Measurements from ENCODE around the gene C3orf22.
"Not testable (repeated sequence)": the region's sequence is repeated elsewhere in the genome, so short reads cannot be mapped to it uniquely, and the experiment has no call there.

C3orf22 gene

GRCh38 chr3:126542340-126543241, 16.1 kb downstream of the C3orf22 start:
- DNase-seq, result no peak

- DNase-seq, result no peak
These were observed 16.9 kb downstream of the C3orf22 start for GRCh38 chr3:126541628-126542339.

DNA sequence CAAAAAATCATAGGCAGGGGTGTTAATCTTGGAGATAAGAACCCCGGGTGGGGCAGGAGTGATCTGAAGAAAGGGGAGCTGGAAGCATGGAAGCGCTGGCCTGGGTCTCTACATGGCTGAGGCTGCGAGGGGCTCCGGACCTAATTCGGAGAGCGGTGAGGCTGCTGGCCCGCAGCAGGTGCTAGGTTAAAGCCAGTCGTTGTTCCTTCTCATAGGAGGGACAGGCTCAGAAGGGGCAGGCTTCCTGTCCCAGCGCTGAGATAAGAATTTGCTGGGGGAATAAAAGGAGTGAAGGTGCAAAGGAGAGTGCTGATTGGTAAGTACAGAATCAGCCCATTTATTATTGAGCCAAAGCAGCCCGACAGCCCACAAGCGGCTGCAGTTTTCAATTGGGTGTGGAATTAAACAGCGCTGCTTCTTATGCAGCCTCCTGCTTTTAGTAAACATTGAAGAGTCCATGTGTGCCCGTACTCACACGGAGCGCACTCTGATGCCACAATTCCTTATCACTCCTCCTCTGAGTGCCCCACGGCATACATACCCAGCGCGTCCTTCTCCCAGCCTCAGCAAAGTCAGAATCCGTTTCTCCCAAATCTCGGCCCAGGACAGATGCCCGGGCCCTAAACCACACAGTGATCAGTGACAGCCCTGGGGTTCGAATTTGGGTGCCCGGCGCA, 17.6 kb downstream of the C3orf22 start:
- no peak for DNase-seq

DNA sequence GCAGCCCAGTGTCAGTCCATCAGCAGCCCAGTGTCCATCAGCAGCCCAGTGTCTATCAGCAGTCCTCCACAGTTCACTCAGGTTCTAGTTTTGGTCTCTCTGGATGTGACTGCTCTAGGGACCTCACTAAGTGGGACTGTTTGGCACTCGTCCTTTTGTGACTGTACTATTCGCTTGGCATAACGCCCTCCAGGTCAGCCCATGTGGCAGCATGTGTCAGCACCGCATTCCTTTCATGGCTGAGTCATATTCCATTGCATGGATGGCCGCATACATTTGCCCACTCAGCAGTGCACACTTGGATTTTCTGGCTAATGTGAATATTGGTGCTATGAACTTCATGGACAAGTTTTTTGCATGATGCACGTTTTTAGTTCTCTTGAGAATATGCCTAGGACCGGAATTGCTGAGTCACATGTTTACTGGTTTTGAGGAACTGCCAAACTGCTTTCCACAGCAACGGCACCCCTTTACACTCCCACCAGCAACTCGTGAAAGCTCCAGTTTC, 18.3 kb downstream of the C3orf22 start:
- DNase-seq, result peak; percentile 64

- DNase-seq, result no peak
These were observed 19.0 kb downstream of the C3orf22 start for GRCh38 chr3:126539558-126540250.

GRCh38 chr3:126538966-126539365, 19.8 kb downstream of the C3orf22 start:
- DNase-seq, result no peak

GRCh38 chr3:126538316-126538715, 20.4 kb downstream of the C3orf22 start:
- no peak for DNase-seq

- DNase-seq, result no peak
These were observed 20.9 kb downstream of the C3orf22 start for GRCh38 chr3:126537730-126538281.

- no peak for DNase-seq
These were observed 21.5 kb downstream of the C3orf22 start for GRCh38 chr3:126537116-126537729.

- DNase-seq, result no peak
These were observed 22.6 kb downstream of the C3orf22 start for GRCh38 chr3:126536126-126536525.

GRCh38 chr3:126535636-126536035, 23.1 kb downstream of the C3orf22 start:
- DNase-seq, result no peak

DNA sequence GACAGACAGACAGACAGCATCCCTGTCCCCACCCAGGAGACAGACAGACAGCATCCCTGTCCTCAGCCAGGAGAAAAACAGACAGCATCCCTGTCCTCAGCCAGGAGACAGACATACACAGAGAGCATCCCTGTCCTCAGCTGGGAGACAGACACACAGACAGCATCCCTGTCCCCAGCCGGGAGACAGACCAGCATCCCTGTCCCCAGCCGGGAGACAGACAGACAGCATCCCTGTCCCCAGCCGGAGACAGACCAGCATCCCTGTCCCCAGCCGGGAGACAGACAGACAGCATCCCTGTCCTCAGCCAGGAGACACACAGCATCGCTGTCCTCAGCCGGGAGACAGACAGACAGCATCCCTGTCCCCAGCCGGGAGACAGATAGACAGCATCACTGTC, 24.0 kb downstream of the C3orf22 start:
- DNase-seq, result not testable (repeated sequence)

DNA sequence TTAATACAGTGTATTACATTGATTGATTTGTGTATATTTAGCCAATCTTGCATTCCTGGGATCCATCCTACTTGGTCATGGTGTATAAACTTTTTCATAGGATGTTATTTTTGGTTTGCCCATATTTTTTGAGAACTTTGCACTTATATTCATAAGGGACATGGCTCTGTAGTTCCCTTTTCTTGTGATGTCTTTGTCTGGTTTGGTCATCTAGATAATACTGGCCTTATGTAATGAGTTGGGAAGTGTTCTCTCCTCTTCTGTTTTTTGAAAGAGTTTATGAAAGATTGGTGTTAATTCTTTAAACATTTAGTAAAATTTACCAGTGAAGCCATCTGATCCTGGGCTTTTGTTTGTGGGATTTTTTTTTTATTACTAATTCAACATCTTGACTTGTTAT, 25.2 kb downstream of the C3orf22 start:
- DNase-seq, result no peak

DNA sequence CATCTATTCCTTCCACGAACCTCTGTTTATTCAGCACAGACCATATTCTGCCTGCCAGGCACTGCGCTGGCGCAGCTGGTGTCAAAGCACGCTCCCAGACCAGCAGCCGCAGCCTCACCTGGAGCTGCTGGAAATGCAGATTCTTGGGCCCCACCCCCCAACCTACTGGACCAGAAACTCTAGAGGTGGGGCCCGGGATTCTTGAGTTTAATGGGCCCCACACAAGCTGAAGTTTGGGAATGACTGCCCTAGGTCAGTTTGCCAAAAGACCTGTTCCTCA, 27.7 kb downstream of the C3orf22 start:
- no peak for DNase-seq

DNA sequence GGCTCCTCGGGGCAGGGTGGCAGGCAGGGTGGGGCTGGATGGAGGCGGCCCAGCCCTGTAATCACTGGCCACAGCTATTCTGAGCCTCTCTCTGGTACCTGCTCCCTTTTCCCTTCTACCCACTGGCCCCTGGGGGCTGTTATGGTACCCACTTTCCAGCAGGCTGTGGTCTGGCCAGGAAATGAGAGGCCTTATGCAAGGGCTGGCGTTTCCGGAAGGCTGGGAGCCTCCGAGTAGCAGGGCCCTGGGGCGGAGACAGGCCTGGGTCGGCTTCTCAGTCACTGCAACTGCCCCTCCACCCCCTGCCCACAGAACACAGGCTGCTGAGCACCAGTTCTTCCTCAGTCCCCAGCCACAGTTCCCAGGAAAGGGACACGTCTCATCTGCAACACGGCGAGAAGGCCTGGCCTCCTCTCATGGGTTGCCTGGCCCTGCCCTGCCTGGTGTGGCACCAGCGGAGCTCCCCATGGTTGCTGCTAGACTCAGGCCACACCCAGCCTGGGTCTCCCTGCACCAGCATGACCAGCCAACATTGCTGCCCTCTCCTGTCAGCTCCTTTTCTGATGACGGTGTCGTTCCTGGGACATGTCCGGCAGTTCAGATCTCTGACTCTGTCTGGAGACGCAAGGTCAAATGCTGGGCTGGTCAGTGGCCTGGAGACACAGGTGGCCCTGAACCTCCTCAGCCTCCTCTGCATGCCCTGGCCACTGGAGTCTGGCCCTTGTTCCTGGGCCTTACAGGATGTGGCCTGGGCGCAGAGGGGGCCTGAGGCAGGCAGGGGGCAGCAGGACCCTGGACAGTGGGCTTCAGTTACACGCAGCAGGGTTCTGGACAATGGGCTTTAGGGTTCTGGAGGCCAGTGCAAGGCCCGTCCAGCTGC, 28.3 kb downstream of the C3orf22 start:
- DNase-seq, result peak; percentile 69

DNA sequence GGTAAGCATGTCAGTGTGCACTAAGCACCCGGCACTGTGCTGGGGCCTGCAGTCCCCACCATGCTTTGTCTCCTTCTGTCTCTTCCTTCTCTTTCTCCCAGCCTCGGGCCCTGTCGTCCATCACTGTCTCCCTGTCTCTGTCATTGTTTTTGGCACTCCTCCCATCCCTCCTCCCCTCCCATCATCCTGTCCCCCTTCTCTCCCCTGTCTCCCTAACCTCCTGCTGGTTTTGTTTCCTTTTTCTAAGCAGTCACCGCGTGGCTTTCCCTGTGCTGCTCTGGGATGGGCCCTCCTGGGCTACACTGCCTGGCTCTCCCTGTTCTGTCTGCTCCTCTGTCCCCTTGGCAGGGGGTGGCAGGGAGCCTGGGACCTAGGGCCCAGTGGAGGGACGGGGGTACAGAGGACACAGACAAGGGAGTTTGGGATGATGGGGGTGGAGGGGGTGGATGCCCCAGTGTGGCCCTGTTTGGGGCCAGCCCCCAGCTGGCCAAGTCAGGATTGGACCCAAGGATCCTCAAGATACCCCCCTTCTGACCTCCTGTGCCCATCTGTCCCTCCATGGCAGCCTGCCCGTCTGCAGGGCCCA, 29.1 kb downstream of the C3orf22 start:
- DNase-seq, result no peak

GRCh38 chr3:126528800-126529541, 29.8 kb downstream of the C3orf22 start:
- peak; percentile 45 for DNase-seq

- DNase-seq, result no peak
These were observed 30.3 kb downstream of the C3orf22 start for GRCh38 chr3:126528419-126528799.

DNA sequence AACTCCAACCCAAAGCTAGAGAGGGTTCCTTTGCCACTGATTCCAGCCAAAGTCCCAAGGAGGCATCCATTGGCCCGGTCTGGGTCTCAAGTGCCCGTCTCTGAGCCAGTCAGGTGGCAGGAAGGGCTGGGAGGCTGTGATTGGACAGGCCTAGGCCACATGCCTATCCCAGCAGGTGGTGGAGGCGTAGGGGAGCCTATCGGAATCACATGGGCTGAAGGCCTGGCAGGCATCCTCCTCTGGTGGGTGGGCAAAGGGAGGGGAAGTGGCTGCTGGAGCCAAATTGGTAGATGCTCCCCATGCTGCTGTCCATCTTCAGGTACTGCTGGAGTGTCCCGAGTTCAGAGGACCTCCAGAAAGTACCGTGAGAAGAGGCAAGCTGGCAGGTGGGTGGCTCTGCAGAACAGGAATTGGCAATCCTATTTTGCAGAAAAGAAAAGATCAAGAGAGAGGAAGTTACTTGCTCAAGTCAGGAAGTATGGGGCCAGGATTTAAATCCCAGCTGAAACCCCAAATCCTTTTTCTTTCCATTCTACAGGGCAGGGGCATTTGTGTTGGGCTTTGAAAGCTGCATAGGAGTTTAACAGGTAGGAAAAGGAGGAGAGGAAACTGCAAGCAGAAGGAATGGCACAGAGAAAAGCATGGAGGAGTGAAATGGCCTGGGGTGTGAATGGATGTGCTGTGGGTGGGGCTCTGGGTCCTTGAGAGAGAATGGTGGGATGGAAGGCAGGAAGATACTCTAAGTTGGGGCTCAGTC, 31.1 kb downstream of the C3orf22 start:
- no peak for DNase-seq

Data from SIG-M5 (cell line).